Sigmoid colon (tissue), 7 donors: ENCODE results near the gene ZXDC. TPM values are rescaled to one million over a fixed set of nuclear protein-coding genes. Genes with fewer than 3 reads are reported as not detected.

Experiments used
- DNase-seq: peaks from one replicate; pipeline ENCODE4 v3.0.0-alpha.2; 2019
- H3K27ac ChIP-seq, 4 donors: fragments of 200-600 bp; sonication (generic); one replicate each; pipeline ENCODE4 v1.5.1; 2016 to 2019; ENCODE audit warnings: mild to moderate bottlenecking in 1 of 4
- H3K27me3 ChIP-seq, 3 donors: fragments of 200-600 bp; sonication (generic); one replicate each; pipeline ENCODE4 v1.5.1; 2019; ENCODE audit warnings: mild to moderate bottlenecking in 1 of 3
- H3K36me3 ChIP-seq, 4 donors: fragments of 200-600 bp; sonication (generic); one replicate each; pipeline ENCODE4 v1.5.1; 2016 to 2019
- H3K4me1 ChIP-seq, 4 donors: fragments of 200-600 bp; sonication (generic); one replicate each; pipeline ENCODE4 v1.5.1; 2017 to 2019
- H3K4me3 ChIP-seq, 4 donors: fragments of 200-600 bp; sonication (generic); one replicate each; pipeline ENCODE4 v1.5.1; 2017 to 2019; ENCODE audit warnings: mild to moderate bottlenecking in 2 of 4, moderate library complexity in 1 of 4
- H3K9me3 ChIP-seq, 4 donors: fragments of 200-600 bp in 3 of 4; sonication (generic) in 3 of 4; one replicate each; pipeline versions ENCODE4 v1.5.1 to v1.6.1; 2013 to 2019
- EP300 ChIP-seq, 4 donors: sonication (generic); formaldehyde crosslinking; IDR thresholded peaks; one replicate each; pipeline ENCODE4 v1.6.1; 2017; ENCODE audit warnings: antibody characterized with exemption in 4 of 4
- POLR2A ChIP-seq, 2 donors: fragments of 450-650 bp; IDR thresholded peaks; one replicate each; pipeline ENCODE4 v1.6.1; 2016; ENCODE audit warnings: antibody characterized with exemption in 2 of 2, mild to moderate bottlenecking in 2 of 2, moderate library complexity in 2 of 2
- POLR2AphosphoS5 ChIP-seq, 4 donors: sonication (generic); formaldehyde crosslinking; IDR thresholded peaks; one replicate each; pipeline ENCODE4 v1.6.1; 2017; ENCODE audit warnings: antibody characterized with exemption in 4 of 4
- WGBS, 2 donors: extraction: QIAGEN DNeasy Blood & Tissue Kit; methylation state at CpG; one replicate each; pipeline ENCODE4 v1.1.7; 2013; 5-methylcytosine and 5-hydroxymethylcytosine counted together
- intact Hi-C: fragments of 100-400 bp; cut with DNase I; formaldehyde crosslinking; loops from one replicate; pipeline ENCODE4 v1.15.1; 2023
- polyA plus RNA-seq, 3 donors: library from polyadenylated mRNA; stranded (reverse); fragments of 200-250 nt; gene quantifications; one replicate each; pipeline ENCODE4 v1.2.3, GENCODE V29; 2013
- total RNA-seq, 4 donors: library from RNA; depleted of rRNA; stranded (reverse); fragments of >200 nt; gene quantifications; one replicate each; pipeline ENCODE4 v1.1.0, GENCODE V29; 2016
- TF ChIP-seq, protein P1 (sequence below), 4 experiments: fragments of 450-650 bp in 3 of 4; fragments of 200-600 bp in 1 of 4; IDR thresholded peaks; one replicate each; pipeline ENCODE4 v1.5.1; 2016 to 2019; ENCODE audit warnings: antibody characterized with exemption in 4 of 4, mild to moderate bottlenecking in 3 of 4, moderate library complexity in 2 of 4
- donor health status: healthy with polysubstance abuse.
- donor health status: Bipolar disorder and iron deficiency.
- donor health status: healthy.

ZXDC gene
- total and polyA plus RNA-seq, 7 donors: 5.5 to 33.8 (median 26.4) TPM

DNA sequence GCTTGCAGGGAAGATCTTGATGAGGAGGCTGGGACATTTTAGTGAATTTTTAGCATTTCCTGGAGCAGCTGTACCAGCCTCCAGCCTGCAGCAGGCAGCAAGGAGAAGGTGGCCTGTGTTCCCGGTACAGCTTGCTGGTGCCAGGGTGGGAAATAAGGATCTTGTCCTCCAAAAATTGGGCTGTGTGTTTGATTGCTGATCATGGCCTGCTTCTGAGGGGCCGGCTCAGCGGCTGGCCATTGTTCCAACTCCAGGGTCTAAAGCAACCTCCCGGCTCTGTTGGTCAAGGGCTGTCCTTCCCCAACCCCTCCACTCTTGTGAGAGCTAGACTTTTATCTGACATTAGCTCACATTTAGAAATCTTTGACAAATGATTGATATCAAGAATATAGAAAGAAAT is 75.9 kb downstream of the ZXDC start:
- no peaks in the 10 kb centered on the region for H3K9me3 ChIP-seq
- no peak overlapping the region for H3K4me3 ChIP-seq
- H3K27ac ChIP-seq: no peak overlapping the region
- intact Hi-C loops: no loop called here
- peaks cover 0 to 16% (median 7%) of the 10 kb centered on the region in 4 donors for H3K4me1 ChIP-seq
- WGBS, 2 donors: 91 to 94% methylated on average over 4 of the region's 4 CpGs
- no peaks in the 10 kb centered on the region for H3K36me3 ChIP-seq
- TF ChIP-seq POLR2AphosphoS5 (IDR thresholded peaks at IDR 0.05) (no peak), POLR2A (IDR thresholded peaks at IDR 0.05) (no peak), EP300 (IDR thresholded peaks at IDR 0.05) (no peak)
- TF ChIP-seq, protein P1, sequence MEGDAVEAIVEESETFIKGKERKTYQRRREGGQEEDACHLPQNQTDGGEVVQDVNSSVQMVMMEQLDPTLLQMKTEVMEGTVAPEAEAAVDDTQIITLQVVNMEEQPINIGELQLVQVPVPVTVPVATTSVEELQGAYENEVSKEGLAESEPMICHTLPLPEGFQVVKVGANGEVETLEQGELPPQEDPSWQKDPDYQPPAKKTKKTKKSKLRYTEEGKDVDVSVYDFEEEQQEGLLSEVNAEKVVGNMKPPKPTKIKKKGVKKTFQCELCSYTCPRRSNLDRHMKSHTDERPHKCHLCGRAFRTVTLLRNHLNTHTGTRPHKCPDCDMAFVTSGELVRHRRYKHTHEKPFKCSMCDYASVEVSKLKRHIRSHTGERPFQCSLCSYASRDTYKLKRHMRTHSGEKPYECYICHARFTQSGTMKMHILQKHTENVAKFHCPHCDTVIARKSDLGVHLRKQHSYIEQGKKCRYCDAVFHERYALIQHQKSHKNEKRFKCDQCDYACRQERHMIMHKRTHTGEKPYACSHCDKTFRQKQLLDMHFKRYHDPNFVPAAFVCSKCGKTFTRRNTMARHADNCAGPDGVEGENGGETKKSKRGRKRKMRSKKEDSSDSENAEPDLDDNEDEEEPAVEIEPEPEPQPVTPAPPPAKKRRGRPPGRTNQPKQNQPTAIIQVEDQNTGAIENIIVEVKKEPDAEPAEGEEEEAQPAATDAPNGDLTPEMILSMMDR (IDR thresholded peaks at IDR 0.05): peak in 1 of 4 experiments; percentile 2
- H3K27me3 ChIP-seq: peaks cover 0 to 5% (median 0%) of the 10 kb centered on the region in 3 donors
- DNase-seq: peak; percentile 7

DNA sequence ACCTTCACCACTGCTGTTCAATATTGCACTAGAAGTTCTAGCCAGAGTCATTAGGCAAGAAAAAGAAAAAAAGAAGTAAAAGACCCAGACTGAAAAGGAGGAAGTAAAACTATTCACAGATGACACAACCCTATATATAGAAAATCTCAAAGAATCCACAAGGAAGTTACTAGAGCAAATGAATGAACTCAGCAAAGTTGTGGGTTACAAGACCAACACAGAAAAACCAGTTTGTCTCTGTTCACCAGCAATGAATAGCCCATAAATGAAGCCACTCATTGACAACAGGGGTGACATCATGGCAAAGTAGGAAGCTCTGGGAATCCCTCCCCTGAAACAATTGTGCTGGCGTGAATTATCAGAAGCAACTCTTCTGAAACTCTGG is 76.3 kb downstream of the ZXDC start:
- Histone ChIP-seq H3K27ac (no peak overlapping the region), H3K4me3 (no peak overlapping the region), H3K27me3 (peaks cover 0 to 9% (median 0%) of the 10 kb centered on the region in 3 donors), H3K4me1 (peaks cover 0 to 18% (median 12%) of the 10 kb centered on the region in 4 donors), H3K9me3 (no peaks in the 10 kb centered on the region), H3K36me3 (no peaks in the 10 kb centered on the region)
- WGBS, 2 donors: 80 to 85% methylated on average over 1 of the region's 1 CpG
- DNase-seq: no peak
- TF ChIP-seq, protein P1 (IDR thresholded peaks at IDR 0.05): no peak
- TF ChIP-seq EP300 (IDR thresholded peaks at IDR 0.05): no peak
- TF ChIP-seq POLR2AphosphoS5 (IDR thresholded peaks at IDR 0.05): no peak
- TF ChIP-seq POLR2A (IDR thresholded peaks at IDR 0.05): no peak
- intact Hi-C loops: no loop called here

DNA sequence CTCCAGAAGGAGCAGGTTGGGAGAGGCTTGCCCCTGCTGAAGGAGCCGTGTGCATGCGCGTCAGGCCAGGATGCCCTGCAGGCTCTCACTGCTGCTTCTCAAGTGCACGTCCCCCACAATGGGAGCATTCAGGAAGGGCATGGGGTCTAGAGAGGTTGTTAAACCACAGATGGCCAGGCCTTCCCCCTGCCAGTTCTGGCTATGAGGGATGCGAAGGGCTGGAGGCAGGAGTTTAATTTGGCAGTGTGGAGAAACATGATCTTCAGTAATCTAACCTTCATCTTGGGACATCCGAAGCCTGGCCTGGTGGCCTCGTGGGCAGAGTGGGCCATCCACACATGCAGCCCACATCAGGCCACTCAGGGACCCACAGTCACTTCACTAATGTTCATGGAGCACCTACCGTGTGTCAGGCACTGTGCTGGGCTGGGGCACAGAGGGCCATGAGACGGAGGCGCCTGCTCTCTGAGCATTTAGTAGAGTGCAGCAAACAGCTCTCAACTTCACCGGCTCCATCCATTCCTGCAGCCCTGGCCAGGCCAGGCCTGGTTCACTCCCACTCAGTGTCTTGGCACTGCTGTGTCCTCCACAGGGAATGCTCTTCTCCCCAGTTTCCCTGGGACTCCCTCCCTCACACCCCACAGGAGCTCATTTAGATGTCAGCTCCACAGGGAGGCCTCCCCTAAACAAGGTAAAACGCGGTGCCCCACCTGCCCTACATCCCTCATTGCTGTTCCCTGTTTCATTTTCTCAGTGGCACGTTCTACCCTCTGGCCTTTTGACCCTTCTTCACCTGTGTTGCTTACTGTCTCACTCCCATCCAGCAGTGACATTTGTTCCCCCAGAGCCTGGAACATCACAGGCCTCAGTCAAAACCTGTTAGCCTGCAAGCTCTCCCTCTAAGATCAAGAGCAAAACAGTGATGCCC is 77.0 kb downstream of the ZXDC start:
- no peak for TF ChIP-seq EP300 (IDR thresholded peaks at IDR 0.05)
- TF ChIP-seq, protein P1 (IDR thresholded peaks at IDR 0.05): no peak
- TF ChIP-seq POLR2AphosphoS5 (IDR thresholded peaks at IDR 0.05): no peak
- no peak for TF ChIP-seq POLR2A (IDR thresholded peaks at IDR 0.05)
- Histone ChIP-seq H3K27ac (peak overlapping the region in 2 of 4 donors; percentile 11 to 56), H3K4me3 (no peak overlapping the region), H3K4me1 (peaks cover 0 to 18% (median 13%) of the 10 kb centered on the region in 4 donors), H3K36me3 (no peaks in the 10 kb centered on the region), H3K9me3 (no peaks in the 10 kb centered on the region), H3K27me3 (peaks cover 0 to 9% (median 0%) of the 10 kb centered on the region in 3 donors)
- DNase-seq: peak; percentile 43
- 90 to 91% methylated on average over 14 of the region's 14 CpGs for WGBS, 2 donors
- intact Hi-C loops: no loop called here

DNA sequence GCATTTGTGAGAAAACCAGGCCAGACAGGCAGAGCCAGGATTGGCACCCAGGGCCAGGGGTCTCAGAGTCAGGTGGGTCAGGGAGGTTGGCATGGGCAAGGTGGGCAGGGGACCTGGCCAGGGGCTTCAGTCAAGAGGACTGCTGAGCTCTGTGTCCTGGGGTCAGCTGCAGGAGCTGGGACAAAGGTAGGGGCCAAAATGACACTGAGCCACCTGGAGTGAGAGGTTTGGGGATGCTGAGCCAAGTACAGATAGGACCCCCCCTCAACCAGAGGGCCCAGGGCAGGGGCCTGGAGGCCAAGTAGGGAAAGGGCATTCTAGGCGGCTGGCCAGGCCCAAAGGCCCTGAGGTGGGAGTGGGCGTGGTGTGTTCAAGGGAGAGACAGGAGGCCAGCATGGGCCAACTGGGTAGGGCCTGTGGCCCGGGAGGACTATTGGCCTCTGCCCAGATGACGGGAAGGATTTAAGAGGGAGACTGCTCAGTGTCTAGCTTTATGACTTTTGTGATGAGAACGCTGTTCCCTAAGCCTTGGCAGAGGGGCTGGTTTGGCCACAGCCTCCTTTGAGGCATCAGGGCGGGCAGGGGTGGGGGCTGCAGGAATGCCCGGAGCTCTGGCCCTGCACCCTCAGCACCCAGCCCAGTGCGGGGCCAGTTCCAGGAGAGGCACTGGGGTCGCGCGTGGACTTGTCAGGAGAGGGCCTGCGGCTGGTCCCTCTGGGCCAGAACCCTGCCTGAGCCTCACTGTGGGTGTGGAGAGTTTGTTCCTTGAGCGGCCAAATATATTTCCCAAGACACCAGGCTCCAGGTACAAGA is 77.9 kb downstream of the ZXDC start:
- peak; percentile 78 for DNase-seq
- Histone ChIP-seq H3K36me3 (no peaks in the 10 kb centered on the region), H3K4me1 (peaks cover 0 to 18% (median 13%) of the 10 kb centered on the region in 4 donors), H3K4me3 (no peak overlapping the region), H3K27ac (peak overlapping the region in 2 of 4 donors; percentile 11 to 56), H3K9me3 (no peaks in the 10 kb centered on the region), H3K27me3 (peaks cover 0 to 9% (median 0%) of the 10 kb centered on the region in 3 donors)
- WGBS, 2 donors: 81 to 87% methylated on average over 13 of the region's 13 CpGs
- intact Hi-C loops: no loop called here
- peak in 1 of 4 donors; percentile 42 for TF ChIP-seq EP300 (IDR thresholded peaks at IDR 0.05)
- TF ChIP-seq, protein P1 (IDR thresholded peaks at IDR 0.05): no peak
- TF ChIP-seq POLR2AphosphoS5 (IDR thresholded peaks at IDR 0.05): peak in 3 of 4 donors; percentile 16 to 66 (median 49)
- no peak for TF ChIP-seq POLR2A (IDR thresholded peaks at IDR 0.05)
